Stimulated activated CD4-positive, alpha-beta T cell treated with anti-CD3 and anti-CD28 coated beads, Interleukin-12 subunit alpha, Interleukin-12 subunit beta, amount 100 ng/mL, for 48 hours (primary cell): Measurements from ENCODE around the gene PAMR1.
"Not testable (repeated sequence)": the region's sequence is repeated elsewhere in the genome, so short reads cannot be mapped to it uniquely, and the experiment has no call there.

ENCODE experiments used
- DNase-seq, 3 donors: peaks; one replicate each; pipeline ENCODE4 v3.0.0-alpha.2; 2020; ENCODE audit warnings: low read depth in 2 of 3, low spot score in 1 of 3

PAMR1 gene

DNA sequence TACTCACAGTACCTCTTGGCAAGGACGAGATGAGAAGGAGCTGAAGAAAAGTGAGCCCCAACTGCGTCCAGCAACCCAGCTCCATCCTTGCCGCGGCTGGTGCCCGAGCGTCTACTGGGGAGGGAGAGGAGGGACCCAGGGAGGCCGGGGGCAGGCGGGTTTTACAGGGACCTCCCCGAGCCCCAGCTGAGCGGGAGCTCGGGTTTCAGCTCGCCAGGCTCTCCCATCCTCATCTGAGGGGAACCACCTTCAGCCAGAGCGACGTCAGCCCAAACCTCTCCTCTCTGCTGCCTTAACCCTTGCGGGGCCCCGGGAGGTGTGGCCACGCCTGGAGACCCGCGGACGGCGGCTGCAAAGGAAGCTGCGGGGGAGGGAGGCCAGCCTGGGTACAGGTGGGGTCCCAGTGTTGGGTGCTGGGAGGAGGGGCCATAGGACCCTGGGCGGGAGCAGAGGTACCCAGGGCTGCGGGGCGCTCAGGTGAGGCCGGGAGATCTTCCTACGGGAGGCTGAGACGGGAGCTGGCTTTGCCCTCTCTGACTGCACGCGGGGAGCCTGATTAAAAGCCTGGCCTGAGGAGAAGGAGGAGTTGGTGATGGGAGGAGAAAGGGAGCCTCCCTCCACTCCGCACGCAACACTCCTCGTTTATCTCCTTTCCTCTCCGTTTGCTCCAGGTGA lies at the start of gene PAMR1:
PAMR1 (minus strand) TSS at position 116 of the 675 bp plus-strand sequence; CDS start at position 85, 31 bp downstream.
- DNase-seq, result no peak

- DNase-seq, result no peak
Observed at GRCh38 chr11:35571696-35572095, 46.3 kb upstream of the PAMR1 start.

DNA sequence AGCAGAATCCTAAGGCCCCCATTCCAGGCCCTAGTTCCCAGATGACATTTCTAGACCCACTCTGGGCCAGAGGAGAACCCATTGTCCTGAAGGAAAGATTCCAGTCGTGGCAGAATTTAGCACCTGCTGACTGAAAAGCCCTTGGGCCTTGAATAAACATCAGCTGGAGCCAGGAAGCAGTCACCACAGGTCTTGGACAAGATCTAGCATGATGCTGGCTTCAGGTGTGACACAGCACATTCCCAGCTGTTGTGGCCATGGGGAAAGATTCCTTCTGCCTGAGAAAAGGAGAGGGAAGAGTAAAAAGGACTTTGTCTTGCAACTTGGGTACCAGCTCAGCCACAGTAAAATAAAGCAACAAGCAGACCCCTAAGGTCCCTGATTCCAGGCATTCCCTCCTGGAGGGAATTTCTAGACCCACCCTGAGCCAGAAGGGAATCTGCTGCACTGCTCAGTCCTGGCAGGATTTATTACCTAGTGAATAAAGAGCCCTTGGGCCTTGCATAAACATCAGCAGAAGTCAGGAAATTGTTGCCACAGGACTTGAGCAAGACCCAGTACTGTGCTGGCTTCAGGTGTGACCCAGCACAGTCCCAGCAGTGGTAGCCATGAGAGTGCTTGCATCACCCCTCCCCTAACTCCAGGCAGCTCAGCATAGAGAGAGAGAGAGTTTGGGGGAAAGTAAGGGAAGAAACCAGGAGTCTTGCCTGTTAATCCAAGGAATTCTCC lies 42.5 kb upstream of the PAMR1 start:
- DNase-seq, result no peak

DNA sequence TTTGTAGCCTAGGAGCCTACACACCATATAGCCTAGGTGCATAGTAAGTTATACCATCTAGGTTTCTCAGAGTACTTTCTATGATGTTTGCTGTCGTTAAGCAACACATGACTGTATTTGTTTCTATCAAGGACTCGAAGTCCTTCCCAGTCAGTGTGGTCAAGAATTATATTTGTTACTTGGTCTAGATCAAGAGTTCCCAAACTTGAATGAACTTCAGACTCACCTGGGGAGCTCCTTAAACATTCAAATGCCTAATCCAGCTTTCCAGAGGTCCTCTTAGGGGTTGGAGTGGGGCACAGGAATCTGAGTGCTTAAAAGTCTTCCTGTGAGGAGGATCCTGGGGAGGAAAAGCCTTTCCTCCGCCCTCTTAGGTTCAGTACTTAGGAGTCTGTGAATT lies 41.5 kb upstream of the PAMR1 start:
- no peak for DNase-seq

- no peak for DNase-seq
Observed at GRCh38 chr11:35566181-35566580, 40.8 kb upstream of the PAMR1 start.

- DNase-seq, result no peak
Observed at GRCh38 chr11:35564245-35564595, 38.8 kb upstream of the PAMR1 start.

- DNase-seq, result no peak
Observed at GRCh38 chr11:35563484-35564244, 38.2 kb upstream of the PAMR1 start.

- no peak for DNase-seq
Observed at GRCh38 chr11:35559949-35560348, 34.5 kb upstream of the PAMR1 start.

- no peak for DNase-seq
Observed at GRCh38 chr11:35558513-35558912, 33.1 kb upstream of the PAMR1 start.

DNA sequence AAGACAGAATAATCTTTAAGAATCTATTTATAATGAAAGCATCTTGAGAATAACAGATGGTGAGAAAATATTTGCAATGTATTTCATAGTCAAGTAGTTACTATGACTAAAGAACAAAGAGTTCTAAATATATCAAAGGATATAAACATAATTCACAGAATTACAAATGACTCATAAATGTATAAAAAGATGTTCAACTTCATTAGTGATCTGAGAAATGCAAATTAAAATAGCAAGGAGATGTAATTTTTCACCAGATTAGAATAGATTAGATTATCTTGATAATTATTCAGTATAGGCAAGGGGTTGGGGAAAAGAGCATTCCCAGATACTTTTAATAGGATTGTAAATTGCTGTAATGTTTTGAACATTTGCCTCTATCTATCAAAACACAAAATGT lies 30.1 kb upstream of the PAMR1 start:
- no peak for DNase-seq

DNA sequence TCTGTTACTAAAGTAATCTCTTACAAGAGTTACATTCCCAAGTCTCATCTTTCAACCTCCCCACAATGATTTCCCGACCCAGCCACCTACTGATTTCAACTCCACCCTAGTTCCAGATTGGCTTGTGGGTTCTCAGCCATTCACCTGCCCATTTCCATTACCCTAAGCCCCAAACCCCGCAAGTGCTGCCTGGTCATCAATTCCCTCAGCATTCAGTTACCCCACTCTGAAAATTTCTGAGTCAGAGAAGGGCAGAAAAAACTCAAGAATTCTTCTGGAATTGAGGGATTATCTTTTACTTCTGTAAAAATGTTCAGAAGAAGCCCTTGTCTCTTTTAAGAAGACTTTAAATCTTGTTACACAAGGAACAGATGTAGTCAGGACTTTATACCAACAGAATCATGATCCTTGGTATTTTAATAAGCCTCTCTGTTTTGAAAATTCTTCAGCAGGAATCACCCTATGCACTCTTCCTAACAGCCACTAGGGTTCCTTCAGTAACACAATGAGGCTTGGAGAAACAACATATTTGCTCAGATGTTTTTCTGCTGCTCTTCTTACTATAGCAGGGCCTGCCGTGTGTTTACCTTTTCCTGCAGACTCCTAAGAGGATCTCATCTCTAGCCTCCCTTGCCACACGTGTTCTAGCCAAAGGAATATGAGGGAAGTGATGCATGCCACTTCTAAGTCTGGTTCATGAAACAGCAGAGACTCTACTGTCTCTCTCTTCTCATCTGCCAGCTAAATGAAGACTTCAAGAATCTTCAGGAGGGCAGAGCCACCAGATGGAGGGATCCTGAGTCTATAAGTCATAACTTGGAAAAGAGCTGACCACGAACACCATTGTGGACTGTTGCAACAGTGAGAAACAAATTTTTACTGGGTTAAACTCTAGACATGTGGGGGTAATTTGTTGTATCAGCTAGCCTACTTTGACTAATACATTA lies 29.3 kb upstream of the PAMR1 start:
- DNase-seq, result no peak

- DNase-seq, result no peak
Observed at GRCh38 chr11:35553831-35554230, 28.4 kb upstream of the PAMR1 start.

- no peak for DNase-seq
Observed at GRCh38 chr11:35553021-35553420, 27.6 kb upstream of the PAMR1 start.

- DNase-seq, result no peak
Observed at GRCh38 chr11:35552616-35553015, 27.2 kb upstream of the PAMR1 start.

DNA sequence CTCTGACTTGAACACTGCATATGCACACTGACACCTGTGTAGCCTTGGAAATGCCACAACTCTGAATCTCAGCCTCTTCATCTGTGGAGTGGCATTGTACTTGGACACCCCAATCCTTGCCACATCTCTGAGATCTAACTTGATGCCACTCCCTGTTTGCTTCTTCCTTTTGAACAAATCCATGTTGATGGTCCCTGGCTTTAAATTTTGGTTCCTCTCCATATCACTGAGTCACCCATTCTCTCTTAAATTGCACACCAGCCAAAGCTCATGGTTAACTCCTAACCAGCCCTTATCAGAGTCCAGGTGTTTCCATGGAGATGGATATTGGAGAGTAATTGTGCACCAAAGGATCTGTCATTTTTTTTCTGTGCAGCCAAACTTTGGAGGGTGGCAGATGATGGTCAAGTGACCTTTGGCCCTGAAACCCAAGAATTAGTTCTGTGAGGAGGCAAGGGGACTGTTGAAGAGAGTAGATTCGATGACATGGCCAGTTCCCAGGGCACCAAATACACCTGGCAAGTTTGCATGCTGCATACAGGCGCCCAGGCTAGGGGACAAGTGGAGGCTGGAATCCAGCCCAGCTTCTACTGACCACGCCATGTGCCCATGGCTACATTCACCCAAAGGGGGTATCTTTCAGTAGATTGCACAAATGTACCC lies 25.1 kb upstream of the PAMR1 start:
- no peak for DNase-seq

- no peak for DNase-seq
Observed at GRCh38 chr11:35549787-35550186, 24.4 kb upstream of the PAMR1 start.

DNA sequence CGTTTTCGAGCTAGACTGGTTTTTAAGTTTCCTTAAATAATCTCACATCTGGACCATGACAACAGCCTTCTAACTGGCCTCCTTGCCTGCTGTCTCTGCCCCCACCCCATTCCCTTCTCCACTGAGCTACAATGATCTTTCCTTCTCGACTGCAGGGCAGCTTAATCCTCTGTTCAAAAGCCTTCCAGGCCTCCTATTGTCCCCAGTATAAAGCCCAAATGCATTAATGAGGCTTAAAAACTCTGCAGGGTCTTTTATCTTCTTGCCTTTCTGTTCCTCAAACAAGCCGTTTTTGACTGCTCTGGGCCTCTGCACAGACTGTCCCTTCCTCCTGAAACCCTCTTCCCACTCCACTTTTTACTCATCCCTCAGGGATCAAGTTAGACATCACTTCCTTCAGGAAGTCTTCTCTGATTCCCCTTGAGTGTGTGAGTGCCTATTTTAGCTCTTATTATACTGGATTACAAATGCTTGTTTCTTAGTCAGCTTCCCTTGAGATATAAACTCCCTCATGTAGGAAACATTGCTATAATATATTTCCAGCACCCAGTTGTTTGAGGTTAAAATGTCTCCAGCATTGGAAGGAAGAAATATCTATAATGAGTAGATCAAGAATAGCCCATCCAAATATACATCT lies 23.6 kb upstream of the PAMR1 start:
- DNase-seq, result no peak

DNA sequence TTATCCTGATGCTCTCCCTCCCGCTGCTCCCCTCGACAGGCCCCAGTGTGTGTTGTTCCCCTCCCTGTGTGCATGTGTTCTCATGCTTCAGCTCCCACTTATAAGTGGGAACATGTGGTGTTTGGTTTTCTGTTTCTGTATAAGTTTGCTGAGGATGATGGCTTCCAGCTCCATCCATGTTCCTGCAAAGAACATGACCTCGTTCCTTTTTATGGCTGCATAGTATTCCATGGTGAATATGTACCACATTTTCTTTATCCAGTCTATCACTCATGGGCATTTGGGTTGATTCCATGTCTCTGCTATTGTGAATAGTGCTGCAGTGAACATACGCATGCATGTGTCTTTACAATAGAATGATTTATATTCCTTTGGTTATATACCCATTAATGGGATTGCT lies 22.6 kb upstream of the PAMR1 start:
- DNase-seq, result not testable (repeated sequence)

GRCh38 chr11:35546317-35546716 lies 20.9 kb upstream of the PAMR1 start:
- no peak for DNase-seq

DNA sequence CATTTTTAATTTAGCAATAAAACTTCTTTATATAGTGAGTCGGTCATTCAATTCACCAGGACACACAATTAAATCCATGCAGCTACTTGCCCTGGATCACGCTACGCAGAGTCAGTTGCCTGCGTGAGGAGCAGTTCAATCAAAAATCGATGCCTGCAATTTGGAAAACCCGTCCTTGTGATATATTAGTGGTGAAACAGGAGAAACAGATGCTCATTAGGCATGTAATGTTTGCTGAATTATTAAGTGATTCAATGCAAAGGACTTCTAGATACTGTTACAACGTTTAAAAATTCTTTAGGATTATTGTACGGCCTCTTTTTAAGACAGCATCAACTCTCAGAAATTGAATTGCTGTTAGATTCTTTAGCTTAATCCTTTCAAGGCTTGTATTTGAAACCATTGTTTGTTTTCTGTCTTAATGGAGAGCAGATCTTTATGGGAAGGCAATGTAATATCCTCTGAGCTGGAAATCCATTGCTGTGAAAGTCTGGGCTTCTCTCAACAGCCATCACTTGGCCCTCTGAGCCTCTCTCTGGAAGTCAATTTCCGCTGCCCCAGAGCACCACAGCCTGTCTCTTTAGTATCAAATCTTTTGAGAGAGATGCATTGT lies 20.1 kb upstream of the PAMR1 start:
- no peak for DNase-seq
